GM18526 (cell line): ENCODE results near the gene SORBS1.

Source experiments
- POLR2A ChIP-seq: IDR thresholded peaks from 3 replicates; pipeline ENCODE4 v1.6.1; 2011; ENCODE audit not compliant: insufficient read length; ENCODE audit errors: extremely low read depth

The SORBS1 gene

DNA sequence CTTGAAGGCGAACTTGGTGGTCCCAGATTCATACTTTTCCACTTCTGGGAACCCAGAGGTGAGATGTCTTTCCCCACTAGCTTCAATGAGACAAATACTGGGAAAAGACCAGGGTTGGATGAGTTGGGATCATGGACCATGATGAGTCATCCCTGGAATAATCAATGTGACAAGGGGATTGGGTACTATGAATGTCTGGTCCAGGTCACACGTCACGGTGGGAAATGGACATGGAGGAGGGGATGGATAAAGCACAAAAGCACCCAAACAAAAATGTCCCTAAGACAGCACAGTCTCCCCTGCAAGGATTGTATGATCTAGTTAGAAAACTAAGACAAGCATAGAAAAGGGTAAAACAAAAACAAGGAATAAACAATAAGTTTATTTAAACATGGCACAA, 12.4 kb upstream of the SORBS1 start:
- TF ChIP-seq POLR2A, result no peak

DNA sequence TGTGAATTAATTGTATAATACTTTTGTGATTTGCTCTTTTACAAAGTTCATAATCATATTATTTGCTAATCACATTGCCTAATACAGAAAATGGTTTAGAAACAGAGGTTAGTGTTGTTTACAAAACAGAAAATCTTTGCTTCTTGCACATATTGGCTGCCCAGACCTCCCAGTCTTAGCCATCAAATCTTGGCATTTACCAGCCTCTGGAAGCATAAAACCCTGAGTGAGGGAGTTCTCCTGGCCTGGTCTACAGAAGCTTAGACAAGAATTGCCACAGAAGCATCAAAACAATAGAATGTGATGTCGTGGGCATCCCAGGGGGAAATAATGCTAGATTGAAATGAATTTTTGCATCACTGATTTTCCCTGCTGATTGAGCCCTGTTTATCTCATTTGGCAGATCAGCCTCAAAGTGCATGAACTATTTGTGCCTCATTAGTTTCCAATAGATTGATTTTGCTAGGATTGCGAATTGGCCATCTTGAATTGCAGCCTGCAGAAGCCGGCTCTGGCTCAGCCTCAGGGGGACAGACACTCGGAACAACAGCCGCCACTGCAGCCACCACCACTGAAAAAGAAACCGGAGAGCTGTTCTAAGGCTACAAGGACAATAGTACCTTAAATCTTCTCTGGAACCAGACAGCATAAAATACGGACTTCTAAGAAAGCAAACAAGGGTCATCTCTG, 11.1 kb upstream of the SORBS1 start:
- TF ChIP-seq POLR2A, result no peak

DNA sequence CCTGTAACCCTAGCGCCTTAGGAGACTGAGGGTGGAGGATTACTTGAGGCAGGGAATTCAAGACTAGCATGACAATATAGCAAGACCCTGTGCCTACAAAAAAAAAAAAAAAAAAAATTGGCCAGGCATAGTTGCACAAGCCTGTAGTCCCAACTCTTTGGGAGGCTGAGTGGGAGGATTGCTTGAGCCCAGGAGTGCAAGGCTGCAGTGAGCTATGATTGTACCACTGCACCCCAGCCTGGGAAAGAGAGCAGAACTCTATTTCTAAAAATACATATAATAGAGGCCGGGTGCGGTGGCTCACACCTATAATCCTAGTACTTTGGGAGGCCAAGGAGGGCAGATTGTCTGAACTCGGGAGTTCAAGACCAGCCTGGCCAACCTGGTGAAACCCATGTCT, 10.2 kb upstream of the SORBS1 start:
- TF ChIP-seq POLR2A, result no peak

DNA sequence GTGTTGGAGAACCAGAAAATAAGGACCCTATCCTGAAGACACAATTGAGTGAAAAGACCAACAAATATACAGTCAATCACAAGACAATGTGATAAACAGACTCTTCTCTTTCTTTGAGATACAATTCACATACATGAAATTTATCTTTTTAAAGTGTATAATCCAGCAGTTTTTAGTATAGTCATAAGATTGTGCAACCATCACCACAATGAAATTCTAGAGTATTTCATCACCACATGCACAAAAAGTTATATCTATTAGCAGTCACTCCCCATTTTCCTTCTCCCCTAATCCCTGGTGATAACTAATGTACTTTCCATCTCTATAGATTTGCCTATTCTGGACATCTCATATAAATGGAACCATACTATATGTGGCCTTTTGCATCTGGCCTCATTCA, 8.2 kb upstream of the SORBS1 start:
- TF ChIP-seq POLR2A, result no peak

GRCh38 chr10:95567903-95568630, 6.9 kb upstream of the SORBS1 start:
- no peak for TF ChIP-seq POLR2A

GRCh38 chr10:95566136-95566535, 5.0 kb upstream of the SORBS1 start:
- TF ChIP-seq POLR2A, result no peak

DNA sequence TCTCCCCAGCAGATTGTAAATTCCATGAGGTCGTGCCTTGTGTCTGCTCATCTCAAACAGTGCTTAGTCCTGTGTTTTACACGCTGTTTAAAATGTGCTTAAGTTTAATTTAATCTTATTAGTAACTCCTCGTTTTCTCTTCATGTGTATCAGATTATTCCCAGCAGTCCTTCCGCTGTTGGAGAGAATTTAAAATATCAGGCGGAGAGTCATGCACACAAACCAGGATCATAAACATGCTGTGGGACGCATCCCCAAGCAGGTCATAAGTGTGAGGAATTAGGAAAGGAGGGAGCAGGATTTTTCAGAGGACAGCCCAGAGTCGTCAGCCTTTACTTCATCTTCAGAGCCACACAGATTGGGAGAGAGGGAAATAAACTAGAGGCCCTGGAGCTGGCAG, 4.2 kb upstream of the SORBS1 start:
- TF ChIP-seq POLR2A, result no peak

GRCh38 chr10:95564291-95564690, 3.1 kb upstream of the SORBS1 start:
- TF ChIP-seq POLR2A, result no peak

DNA sequence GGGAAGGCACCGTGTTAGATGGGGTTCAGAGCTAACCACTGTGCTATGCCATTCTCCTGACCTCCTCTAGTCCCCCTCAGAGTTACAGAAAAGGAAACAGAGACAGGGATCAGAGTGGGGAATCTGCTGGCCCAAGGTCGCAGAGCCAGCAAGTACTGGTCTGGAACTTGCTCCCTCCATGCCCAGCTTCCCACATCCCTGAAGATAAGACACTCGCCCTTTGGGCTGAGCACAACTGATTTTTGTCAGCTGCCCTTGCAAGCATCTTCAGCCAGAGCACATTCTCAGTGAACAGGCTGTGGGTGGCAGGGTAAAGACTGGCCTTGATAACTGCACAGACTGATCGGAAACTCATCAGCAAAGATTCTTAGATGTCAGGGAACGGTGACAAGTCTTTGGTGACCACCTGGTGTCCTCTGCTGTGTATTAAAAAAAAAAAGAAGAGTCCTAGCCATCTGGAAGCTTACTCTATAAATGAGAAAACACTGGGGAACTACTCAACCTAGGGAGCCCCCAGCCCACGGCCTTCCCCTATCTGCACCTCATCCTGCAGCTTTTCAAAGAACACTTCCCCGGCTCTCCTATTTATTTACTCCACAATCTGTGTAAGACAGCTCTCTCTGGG, 1.3 kb upstream of the SORBS1 start:
- no peak for TF ChIP-seq POLR2A

DNA sequence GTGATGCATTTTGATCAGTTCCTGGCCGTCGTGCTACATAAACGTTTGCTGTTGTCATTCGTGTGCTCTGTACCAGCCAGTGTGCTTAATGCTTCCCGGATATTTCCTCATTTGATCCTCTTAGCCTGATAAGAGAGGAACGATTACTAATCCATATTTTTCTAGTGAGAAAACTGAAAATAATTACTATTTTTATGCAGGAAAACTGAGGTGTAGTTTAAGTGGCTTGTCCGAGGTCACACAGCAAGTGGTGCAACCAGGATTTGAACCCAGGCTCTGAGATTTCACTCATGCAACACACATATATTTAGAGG, 650 bp upstream of the SORBS1 start:
- TF ChIP-seq POLR2A, result no peak

- TF ChIP-seq POLR2A, result no peak
Measured at GRCh38 chr10:95560278-95561176, 644 bp downstream of the SORBS1 start.

DNA sequence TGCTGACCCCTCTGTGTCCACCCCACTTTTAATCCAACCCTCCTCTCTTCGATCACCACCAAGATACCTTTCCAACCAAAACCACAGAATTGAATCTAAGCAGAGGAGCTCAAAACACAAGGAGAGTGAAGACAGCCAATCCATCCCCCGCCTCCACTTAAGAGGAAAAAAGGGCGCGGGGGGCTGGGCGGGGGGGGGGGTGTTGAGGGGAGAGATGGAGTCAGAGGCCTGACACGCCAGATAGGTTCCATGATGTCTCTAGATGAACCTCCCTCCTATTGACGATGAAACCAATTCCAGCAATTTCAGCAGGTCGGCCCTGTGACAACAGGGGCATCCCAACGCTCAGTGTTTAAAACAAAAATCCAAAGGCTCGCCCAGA, 1.3 kb downstream of the SORBS1 start:
- TF ChIP-seq POLR2A, result no peak

GRCh38 chr10:95559471-95559870, 1.7 kb downstream of the SORBS1 start:
- no peak for TF ChIP-seq POLR2A

GRCh38 chr10:95558593-95559320, 2.4 kb downstream of the SORBS1 start:
- TF ChIP-seq POLR2A, result no peak
